Stimulated activated CD8-positive, alpha-beta memory T cell treated with anti-CD3 and anti-CD28 coated beads, Interleukin-7, amount 100 ng/mL, for 4 hours (primary cell): ENCODE results near the gene SEC24A.
"Not testable (repeated sequence)": the region's sequence is repeated elsewhere in the genome, so short reads cannot be mapped to it uniquely, and the experiment has no call there.

Experiments
- DNase-seq, 2 donors: peaks; one replicate each; pipeline ENCODE4 v3.0.0-alpha.2; 2020; ENCODE audit warnings: low read depth in 2 of 2

SEC24A gene

DNA sequence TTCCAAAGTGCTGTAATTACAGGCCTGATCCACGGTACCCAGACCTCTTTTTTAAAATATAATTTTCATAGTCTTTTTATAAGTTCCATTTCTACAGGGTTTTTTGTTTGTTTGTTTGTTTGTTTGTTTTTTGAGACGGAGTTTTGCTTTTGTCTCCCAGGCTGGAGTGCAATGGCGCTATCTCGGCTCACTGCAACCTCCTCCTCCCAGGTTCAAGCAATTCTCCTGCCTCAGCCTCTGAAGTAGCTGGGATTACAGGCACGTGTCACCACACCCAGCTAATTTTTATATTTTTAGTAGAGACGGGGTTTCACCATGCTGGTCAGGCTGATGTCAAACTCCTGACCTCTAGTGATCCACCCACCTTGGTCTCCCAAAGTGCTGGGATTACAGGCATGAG lies 2.1 kb downstream of the SEC24A start:
- DNase-seq: not testable (repeated sequence)

DNA sequence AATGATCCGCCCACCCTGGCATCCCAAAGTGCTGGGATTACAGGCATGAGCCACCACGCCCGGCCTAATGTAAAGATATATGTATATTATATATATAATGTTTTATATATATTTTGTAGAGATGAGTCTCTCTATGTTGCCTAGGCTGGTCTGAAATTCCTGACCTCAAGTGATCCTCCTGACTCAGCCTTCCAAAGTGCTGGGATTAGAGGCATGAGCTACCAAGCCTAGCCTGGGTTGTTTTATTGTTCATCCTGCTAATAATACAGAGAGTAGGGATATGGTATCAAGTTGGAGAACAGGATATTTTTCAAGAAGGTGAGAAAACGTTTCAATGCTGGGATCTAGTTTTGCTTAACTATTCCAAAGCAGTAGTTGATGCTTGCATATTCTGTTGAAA lies 2.9 kb downstream of the SEC24A start:
- no peak for DNase-seq

DNA sequence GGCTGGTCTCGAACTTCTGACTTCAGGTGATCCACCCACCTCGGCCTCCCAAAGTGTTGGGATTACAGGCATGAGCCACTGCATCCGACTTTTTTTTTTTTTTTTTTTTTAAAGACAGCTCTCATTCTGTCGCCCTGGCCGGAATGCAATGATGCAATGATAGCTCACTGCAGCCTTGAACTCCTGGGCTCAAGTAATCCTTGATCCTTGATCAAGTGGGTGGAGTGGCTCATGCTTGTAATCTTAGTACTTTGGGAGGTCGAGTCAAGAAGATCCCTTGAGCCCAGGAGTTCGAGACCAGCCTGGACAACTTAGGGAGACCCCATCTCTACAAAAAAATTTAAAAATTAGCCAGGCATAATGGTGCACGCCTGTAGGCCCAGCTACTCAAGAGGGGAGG lies 8.1 kb downstream of the SEC24A start:
- DNase-seq: no peak

DNA sequence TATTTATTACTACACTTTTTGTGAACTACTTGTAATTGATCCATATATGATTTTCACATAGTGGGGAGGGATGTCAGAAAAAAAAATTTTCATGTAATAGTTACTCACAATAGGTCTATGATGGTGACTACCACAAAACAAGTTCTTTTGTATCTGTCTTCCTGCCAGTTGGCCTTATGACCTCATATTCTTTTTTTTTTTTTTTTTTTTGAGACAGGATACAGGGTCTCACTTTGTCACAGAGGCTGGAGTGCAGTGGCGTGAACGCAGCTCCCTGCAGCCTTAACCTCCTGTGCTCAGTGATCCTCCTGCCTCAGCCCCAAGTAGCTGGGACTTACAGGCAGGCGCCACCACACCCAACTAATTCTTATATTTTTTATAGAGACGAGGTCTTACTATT lies 10.9 kb downstream of the SEC24A start:
- DNase-seq: no peak

DNA sequence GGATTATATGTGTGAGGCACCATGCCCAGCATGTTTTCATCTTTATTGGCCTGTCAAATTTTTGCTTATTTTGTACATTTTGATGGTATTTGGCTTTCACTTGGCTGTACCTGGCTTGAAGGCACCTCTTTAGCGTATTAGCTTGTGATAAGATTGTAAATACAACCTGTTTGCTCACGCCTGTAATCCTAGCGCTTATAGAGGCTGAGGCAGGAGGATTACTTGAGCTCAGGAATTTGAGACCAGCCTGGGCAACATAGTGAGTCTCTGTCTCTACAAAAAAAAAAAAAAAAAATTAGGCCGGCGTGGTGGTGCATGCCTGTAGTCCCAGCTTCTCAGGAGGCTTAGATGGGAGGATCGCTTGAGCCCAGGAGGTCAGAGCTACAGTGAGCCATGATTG lies 11.3 kb downstream of the SEC24A start:
- DNase-seq: no peak

DNA sequence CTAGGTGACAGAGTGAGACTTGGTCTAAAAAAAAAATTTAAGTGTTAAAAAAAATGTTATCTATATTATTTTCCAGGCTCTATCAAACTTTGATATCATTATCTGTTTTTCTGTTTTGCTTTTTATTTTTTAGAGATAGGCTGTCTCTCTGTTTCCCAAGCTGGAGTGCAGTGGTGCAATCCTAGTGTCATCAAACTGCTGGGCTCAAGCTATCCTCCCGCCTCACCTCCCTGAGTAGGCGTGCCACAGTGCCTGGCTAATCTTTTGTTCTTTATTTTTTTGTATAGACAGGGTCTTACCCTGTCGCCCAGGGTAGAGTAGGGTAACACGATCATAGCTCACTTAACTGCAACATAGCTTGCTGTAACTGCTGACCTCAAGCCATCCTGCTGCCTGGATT lies 14.4 kb downstream of the SEC24A start:
- DNase-seq: no peak

DNA sequence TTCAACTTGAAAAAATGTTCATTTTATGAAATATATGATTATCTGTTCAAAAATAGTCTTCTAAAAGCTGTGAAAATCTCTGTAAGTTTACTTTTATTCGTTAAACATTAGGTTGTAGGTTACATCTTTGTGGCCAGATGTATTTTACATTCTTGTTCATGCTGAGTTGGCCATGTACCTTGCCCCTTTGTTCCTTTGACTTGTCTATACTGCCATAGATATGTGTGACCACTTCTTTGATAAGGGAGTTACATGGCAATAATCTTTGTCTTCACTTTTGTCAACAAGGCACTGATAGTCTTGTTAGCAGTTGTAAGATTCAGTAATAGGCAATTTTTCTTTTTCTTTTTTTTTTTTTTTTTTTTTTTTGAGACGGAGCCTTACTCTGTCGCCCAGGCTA lies 15.9 kb downstream of the SEC24A start:
- DNase-seq: no peak

DNA sequence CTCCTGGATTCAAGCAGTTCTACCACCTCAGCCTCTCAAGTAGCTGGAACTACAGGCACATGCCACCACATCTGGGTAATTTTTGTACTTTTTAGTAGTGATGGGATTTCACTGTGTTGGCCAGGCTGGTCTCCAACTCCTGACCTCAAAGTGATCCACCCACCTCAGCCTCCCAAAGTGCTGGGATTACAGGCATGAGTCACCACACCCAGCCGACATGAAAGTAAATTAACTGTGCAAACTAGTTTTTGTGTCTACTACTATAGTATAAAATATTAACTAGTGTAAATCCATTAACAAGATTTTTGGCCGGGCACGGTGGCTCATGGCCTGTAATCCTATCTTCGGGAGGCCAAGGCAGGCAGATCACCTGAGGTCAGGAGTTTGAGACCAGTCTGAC lies 25.0 kb downstream of the SEC24A start:
- DNase-seq: not testable (repeated sequence)

DNA sequence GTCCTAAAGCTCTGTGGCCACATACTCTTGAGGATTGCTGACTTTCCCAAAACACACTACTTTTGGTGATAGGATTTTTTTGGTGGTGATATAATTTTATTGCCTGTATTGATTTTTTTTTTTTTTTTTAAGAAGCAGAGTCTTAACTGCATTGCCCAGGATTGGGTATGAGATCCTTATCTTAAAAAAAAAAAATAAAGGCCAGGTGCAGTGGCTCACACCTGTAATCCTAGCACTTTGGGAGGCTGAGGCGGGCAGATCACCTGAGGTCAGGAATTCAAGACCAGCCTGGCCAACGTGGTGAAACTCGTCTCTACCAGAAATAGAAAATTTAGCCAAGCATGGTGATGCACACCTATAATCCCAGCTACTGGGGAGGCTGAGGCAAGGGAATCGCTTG lies 28.8 kb downstream of the SEC24A start:
- not testable (repeated sequence) for DNase-seq

DNA sequence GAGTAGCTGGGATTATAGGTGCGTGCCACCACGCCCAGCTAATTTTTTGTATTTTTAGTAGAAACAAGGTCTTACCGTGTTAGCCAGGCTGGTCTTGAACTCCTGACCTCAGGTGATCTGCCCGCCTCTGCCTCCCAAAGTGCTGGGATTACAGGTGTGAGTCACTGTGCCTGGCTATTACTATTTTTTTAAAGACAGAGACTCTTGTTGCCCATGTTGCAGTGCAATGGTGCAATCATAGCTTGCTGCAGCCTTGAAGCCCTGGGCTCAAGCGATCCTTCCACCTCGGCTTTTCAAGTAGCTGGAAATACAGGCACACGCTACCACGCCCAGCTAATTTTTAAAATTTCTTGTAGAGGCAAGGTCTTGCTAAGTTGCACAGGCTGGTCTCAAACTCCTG lies 41.6 kb downstream of the SEC24A start:
- DNase-seq: not testable (repeated sequence)

DNA sequence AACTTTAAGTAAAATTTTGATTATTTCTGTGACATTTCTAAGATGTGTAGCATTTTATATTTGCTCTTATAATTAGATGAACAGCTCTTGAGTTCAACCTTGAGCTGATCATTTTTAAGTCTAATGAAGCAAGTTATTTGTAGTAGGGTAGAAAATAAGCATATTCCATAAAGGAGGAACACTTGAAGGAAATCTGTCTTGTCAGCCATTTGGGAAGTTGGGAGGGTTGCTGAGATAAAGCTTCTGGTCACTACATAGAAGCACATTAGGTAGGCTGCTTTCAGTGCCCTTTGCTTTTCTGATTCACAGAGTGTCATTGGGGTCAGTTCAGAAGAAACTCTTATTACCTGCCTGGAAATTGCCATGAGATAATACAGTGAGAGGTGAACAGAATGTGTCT lies 44.1 kb downstream of the SEC24A start:
- DNase-seq: no peak

DNA sequence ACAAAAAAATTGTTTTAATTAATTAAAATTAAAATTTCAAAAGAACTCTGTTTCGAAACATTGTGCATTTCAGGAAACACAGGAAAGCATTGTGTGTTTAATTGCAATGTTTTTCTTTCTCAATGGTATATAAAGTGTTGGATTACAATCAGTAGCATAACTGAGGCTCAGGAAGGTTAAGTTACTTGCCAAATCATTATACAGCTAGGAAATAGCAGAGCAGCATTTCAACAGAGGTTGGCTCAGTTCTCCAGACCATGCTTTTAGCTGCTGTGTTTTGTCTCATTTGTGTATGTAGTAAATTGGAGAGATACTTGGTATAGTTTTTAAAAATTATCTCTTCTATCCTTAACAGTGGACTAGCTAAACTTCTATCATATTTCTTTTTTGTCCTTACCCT lies 59.7 kb downstream of the SEC24A start:
- no peak for DNase-seq

DNA sequence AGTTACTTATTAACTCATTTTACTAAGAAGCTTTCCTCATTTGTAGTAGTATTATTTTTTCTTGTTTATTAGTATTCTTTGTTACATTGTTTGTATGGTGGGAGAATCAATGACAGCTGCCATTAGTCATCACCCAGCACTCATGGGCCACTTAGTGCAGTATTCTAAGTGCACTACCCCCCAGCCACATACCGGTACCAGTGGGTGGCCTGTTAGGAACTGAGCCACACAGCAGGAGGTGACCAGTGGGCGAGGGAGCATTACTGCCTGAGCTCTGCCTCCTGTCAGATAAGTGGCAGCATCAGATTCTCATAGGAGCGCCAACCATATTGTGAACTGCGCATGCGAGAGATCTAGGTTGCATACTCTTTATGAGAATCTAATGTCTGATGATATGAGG lies 65.5 kb downstream of the SEC24A start:
- DNase-seq: no peak

DNA sequence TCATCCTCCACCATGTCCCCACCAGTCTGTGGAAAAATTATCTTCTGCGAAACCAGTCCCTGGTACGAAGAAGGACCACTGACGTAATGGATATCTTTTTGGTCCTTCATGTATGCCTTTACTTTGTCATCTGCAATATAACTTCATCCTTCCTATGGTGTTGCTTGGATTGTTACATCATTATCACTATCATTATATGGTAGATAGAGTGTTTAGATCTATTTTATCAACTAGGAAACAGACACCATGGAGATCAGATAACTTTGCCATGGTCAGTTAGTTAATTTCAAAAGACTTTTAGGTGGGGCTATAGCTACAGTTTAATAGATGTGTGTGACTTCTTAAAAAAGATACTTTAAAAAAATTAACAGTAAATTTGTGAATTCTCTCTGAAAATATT lies 66.0 kb downstream of the SEC24A start:
- DNase-seq: no peak

DNA sequence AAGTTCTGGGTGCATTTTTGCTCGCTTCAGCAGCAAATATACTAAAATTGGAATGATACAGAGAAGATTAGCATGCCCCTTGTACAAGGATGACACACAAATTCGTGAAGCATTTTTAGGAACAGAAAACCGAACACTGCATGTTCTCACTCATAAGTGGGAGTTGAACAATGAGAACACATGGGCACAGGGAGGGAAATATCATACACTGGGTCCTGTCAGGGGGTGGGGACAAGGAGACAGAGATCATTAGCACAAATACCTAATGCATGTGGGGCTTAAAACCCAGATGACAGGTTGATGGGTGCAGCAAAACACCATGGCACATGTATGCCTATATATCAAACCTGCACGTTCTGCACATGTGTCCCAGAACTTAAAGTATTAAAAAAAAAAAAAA lies 66.9 kb downstream of the SEC24A start:
- DNase-seq: not testable (repeated sequence)

DNA sequence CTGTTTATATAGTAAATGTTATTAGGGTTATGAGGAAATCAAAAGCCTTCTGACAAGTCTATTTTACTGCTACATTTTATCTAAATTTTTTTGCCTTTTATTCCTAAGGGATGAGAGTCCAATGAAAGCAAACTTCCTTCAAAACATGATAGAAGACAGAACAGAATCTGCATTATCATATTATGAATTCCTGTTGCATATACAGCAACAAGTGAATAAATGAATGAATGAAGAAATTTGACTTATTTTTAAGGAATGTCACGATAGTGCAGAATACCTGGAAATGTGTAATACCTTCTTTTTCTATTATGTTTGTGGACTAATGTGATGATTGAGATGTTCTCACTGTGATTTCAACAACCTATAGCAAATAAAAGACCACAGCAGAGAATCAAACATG lies 76.3 kb downstream of the SEC24A start:
- DNase-seq: no peak

DNA sequence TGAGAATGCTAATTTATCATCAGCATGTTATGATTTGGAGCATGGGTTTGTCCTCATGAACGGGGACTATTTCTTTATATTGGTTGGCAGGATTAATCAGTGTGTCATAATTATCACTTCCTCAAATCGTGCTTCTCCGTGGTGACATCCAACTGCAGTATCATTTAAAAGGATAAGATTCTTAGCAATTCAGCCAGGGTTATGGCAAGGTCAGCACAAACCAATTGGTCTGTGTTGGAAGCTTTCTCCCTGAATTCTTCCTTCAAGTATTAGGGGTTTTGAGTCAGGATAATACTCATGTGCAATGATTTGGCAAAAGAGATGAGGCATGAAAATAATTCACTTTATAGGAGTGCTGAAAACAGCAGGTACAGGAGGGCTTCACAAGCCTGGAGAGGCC lies 84.2 kb downstream of the SEC24A start:
- no peak for DNase-seq

DNA sequence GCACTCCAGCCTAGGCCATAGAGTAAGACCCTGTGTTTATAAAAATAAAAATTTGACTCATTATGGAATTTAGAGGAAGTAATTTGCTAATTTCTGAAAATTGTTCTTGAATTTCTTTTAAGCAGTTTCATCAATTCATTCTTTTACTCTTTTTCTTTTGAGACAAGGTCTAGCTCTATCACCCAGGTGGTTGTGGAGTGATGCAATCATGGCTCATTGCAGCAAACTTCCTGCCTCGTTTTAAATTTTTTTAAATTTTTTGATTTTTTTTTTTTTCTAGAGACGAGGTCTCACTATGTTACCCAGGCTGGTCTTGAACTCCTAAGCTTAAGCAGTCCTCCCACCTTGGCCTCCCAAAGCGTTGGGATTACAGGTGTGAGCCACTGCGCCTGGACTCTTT lies 86.7 kb downstream of the SEC24A start:
- DNase-seq: no peak

DNA sequence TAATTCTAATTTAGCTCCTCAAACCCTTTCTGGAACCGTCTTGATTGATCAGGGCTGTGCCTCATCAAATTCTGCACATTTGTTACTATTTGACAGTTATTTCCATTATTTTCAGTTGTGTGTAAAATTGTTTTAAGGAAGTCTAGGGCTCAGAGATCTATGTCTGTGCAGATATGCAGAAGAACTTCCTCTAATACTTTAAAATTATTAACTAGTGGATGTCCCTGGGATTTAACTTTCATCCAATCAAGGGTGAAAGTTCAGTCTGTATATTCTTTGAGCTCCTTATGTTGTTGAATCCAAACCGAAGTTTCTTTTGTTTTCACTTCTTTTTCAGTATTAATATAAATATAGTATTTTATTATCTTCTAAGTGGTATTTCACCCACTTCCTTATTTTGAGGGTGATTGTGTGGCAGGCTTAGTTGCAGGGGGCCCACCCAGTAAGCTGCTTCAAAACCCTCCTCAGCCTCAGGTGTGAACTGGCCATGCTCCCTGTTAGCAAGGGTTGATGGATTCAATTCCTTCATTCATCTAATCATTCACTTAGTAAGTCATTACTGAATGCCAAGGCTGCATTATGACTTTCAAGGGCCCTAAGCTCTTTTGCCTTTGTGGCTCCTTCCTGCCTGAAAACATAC lies 87.7 kb downstream of the SEC24A start:
- DNase-seq: no peak

DNA sequence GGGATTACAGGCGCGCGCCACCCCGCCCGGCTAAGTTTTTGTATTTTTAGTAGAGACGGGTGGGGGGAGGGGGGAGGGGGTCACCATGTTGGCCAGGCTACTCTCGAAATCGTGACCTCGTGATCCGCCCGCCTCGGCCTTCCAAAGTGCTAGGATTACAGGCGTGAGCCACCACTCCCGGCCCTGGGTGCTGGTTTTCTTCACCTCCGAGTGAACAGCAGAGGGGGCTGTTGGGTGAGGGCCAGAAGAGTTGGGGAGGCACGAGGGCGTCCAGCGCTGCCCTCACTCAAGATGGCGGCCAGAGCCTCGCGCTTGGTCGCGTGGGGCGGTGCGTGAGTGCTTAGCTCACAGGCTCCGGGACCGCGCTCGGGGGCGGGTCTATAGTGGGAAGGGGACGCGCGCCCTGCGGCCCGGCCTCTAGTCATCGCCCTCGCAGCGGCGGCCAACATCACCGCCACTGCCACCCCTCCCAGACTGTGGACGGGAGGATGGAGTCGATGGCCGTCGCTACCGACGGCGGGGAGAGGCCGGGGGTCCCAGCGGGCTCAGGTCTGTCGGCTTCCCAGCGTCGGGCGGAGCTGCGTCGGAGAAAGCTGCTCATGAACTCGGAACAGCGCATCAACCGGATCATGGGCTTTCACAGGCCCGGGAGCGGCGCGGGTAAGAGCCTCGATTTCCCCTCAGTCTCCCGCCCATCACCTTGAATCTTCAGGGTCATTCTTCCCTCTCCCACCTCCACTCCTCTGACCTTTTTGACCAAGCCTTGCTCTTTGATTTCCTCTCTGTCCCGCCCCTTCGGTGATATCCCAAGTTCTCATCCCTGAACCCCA lies 89.8 kb downstream of the SEC24A start, which contains the start of gene CAMLG:
TSS of gene CAMLG (plus strand) at position 416 of the 830 bp plus-strand sequence. CDS start at position 489, 73 bp downstream.
- DNase-seq: peak; percentile 94 to 97

DNA sequence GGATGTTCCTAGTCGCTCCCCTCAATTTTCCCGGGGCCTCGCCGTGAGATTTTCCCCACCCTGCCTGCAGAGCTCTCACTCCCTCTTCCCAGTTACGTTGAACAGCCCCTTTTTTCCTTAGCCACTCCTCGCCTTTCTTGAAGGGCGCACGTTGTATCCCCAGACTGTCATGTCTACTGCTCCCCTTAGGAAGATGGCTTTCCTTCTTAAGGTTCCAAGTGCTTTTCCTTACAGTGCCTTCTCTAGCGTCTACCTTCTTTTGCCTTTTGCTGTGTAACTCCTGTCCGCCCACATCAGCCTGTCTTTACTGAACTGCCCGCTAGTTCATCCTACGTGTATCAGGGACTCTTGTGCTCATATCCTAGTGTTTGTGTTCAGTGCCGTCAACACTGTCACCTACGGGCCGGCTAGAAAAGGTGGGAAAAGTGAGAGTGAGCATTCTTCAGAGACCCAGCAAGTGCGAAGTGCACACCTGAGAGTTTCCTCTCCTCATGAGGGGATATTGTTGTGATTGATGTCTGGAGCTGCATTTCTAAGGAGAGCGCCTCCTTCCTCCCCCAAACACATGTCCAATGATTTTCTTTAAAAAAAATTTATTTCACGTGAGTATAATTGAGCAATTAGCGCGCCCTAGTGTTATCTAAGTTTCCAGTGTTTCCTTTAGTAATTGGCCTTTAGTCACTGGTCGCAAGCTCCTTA lies 90.5 kb downstream of the SEC24A start:
- DNase-seq: no peak

DNA sequence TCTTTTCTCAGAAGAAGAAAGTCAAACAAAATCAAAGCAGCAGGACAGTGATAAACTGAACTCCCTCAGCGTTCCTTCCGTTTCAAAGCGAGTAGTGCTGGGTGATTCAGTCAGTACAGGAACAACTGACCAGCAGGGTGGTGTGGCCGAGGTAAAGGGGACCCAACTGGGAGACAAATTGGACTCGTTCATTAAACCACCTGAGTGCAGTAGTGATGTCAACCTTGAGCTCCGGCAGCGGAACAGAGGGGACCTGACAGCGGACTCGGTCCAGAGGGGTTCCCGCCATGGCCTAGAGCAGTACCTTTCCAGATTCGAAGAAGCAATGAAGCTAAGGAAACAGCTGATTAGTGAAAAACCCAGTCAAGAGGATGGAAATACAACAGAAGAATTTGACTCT lies 92.5 kb downstream of the SEC24A start:
- no peak for DNase-seq

DNA sequence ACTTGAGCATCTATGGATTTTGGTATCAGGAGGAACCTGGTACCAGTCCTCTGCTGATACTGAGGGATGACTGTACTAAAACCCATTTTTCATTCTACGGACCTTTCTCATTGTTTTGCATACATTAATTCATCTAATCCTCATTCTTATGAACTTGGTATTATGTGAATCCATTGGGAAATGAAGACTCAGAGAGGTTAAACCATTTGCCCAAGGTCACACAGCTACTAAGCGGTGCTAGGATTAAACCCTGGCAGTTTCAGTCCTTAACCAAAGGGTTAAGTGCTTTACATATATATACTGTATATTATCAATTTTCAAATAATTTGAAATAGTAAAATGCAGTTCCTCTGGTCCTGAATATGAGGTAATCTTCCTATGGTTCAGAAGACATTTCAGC lies 93.5 kb downstream of the SEC24A start:
- no peak for DNase-seq
